GM18909 (cell line): ENCODE measurements around the gene ZW10.
"Not testable (repeated sequence)": the region's sequence is repeated elsewhere in the genome, so short reads cannot be mapped to it uniquely, and the experiment has no call there.

Experiments
- ATAC-seq: cut with Tn5 transposase; IDR thresholded peaks from one replicate; pipeline ENCODE4 v1.9.1; 2021; ENCODE audit warnings: mild to moderate bottlenecking; ENCODE audit not compliant: unreplicated experiment, poor library complexity

The ZW10 gene

DNA sequence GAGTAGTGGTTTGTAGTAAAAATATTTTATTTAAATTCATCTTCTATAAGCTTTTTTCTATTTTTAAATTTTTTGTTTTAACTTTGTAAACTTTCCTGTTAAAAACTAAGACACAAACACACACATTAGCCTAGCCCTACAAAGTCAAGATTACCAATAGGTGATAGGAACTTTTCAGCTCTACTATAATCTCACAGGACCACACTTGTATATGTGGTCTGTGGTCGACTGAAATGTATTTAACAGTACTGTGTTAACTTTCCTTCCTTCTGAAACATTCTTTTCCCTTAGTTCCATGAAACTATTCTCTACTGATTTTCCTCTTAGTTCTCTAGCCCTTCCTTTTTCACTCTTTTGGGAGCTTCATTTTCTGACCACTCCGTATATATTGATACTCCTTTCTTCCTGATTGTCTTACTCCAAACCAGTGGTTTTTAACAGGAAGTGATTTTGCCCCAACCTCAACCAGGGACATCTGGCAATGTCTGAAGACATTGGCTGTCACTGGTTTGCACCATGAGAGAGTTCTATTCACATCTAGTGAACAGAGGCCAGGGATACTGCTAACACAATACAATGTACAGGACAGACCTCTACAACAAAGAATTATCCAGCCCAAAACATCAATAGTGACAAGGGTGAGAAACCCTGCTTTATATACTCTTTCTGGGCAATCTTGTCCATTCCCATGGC is 8.8 kb downstream of the ZW10 start:
- ATAC-seq: no peak

- not testable (repeated sequence) for ATAC-seq
These were observed 10.5 kb downstream of the ZW10 start for GRCh38 chr11:113763040-113763439.

- ATAC-seq: no peak
These were observed 13.3 kb downstream of the ZW10 start for GRCh38 chr11:113760241-113760640.

GRCh38 chr11:113752932-113753331 is 20.6 kb downstream of the ZW10 start:
- no peak for ATAC-seq

DNA sequence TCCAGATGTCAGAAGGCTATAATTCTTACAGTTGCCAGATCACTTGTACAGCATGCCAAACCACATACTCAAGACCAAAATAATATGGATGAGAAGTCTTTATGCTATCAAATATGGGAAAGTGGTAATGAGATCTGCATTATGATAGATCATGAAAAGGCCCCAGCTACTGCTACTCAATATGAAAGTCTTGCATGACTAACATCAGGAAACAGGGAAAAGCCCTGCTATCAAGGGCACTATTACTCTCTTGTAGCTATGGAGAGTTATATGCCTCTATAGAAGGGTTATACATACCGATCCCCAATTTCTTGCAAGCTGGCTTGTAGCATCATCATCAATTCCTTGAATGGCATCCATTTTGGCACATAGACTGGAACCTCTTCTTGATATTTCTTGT is 37.2 kb downstream of the ZW10 start:
- ATAC-seq: no peak

DNA sequence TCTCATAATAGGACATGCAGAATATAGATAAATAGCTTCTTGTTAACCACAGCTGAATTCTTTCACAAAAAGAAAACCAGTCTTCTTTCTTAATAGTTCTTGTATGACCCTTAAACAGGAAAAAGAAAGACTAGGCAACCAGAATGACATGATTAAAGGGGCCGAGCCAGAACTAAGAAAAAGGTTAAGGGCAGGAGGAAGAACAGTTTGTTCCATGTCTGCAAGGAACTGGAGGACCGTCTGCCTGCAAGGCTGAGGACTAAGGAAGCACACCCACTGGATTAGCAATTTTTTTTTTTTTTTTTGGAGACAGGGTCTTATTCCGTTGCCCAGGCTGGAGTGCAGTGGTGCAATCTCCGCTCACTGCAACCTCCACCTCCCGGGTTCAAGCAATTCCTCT is 41.4 kb downstream of the ZW10 start:
- ATAC-seq: no peak

- no peak for ATAC-seq
These were observed 42.4 kb downstream of the ZW10 start for GRCh38 chr11:113730887-113731726.

DNA sequence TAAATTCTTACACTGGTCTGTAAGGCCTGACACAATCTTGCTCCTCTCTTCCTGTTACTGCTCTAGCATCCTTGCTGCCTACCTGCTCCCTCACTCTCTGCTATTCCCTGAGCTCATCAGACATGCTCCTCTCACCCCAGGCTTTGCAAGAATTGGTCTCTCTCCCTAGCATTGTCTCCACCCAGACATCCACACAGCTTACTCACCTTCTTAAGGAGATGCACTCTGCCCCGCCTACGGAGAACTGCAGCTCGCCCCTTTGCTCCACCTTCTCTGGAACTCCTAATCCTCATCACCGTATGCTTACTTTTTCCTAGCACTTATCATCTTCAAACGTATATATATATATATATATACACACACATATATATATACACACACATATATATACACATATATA is 44.0 kb downstream of the ZW10 start:
- no peak for ATAC-seq

- ATAC-seq: no peak
These were observed 44.7 kb downstream of the ZW10 start for GRCh38 chr11:113728814-113729213.

DNA sequence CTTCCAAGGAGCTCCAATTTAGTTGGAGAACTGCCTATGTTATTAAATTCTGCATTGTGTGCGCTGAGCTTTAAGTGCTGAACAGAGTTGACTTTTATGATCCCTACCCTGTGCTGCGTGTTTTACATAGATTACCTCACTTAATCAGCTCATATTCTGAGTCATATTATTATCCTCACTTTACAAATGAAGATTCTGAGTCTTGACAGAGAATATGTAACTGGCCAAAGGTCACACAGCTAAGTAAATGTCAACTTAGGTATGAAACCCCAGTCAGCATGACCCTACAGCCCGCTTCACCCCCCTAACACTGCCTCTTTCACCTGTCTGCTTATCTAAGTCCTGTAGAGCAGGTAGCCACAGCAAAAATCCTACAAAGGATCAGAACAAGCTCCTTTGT is 47.6 kb downstream of the ZW10 start:
- ATAC-seq: no peak

GRCh38 chr11:113725407-113725806 is 48.1 kb downstream of the ZW10 start:
- ATAC-seq: no peak

GRCh38 chr11:113724778-113725177 is 48.7 kb downstream of the ZW10 start:
- no peak for ATAC-seq

DNA sequence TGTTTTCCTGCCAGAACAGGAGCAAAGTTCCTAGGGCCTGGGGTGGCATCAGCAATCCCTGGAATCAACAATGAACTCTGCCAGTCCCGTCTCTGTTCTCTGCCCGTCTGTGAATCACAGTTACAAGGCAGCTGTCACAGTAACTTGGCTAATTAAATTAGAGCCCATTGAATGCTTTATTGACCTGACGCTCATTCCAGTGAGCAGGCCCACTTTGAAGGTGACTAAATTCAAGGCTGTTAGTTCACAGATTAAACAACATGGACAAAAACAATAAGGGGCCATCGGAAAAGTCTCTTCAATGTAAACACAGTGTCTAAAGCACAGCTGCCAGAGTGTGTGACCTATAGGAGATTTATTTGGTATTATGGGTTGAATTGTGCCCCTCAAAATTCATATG is 49.7 kb downstream of the ZW10 start:
- ATAC-seq: no peak

GRCh38 chr11:113722934-113723333 is 50.6 kb downstream of the ZW10 start:
- ATAC-seq: no peak

GRCh38 chr11:113722221-113722620 is 51.3 kb downstream of the ZW10 start:
- ATAC-seq: no peak

- ATAC-seq: no peak
These were observed 51.9 kb downstream of the ZW10 start for GRCh38 chr11:113721462-113722066.

- not testable (repeated sequence) for ATAC-seq
These were observed 53.0 kb downstream of the ZW10 start for GRCh38 chr11:113720478-113720877.

DNA sequence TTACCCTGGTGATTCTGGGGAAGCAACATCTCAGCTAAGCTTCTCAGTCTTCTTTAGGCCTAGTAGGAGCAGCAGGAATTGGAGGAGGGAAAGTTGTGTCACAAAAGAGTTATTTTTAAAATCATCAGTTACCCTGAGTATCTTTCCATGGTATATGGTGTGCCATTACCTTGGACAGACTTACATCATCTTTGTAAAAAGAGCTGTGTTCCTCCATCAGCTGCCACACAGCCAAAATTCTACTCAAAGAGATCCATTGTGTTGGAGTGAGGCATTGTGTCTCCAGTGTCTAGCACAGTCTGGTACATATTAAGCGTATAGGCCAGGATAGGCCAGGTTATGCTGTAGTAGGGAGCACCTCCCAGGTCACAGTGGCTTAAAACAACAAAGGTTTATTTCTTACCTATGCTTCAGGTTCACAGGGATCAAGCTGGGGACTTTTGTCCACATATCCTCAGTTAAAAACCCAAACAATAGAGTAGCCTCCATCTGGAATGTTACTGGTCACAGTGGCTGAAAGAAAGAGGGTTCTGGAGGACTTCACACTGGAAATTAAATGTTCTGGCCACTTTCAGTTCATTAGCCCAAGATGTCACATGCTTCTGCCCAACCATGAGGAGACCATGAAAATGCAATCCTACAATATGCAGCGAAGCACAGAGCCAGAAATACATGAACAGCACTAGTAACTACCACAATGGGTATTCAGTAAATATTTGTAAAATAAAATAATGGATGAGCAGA is 57.4 kb downstream of the ZW10 start:
- no peak for ATAC-seq

GRCh38 chr11:113715273-113715672 is 58.2 kb downstream of the ZW10 start:
- no peak for ATAC-seq

DNA sequence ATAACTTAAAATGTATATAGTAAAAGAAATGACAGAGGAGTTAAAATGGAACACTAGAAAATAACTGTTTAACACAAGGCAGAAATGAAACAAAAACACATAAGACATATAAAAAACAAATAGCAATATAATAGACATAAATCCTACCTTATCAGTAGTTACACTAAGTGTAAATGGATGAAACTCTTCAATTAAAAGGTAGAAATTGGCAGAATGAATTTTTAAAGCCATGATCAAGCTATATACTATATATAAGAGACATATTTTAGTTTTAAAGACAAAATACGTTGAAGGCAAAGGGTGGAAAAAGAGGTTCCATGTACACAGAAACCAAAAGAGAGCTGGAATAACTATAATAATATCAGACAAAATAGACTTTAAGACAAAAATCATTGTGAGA is 62.5 kb downstream of the ZW10 start:
- ATAC-seq: no peak
